Tibial nerve (tissue), 4 donors: ENCODE data around the gene RARRES1. TPM values are rescaled to one million over a fixed set of nuclear protein-coding genes. Genes with fewer than 3 reads are reported as not detected.

ENCODE experiments used
- DNase-seq, 2 donors: peaks; one replicate each; pipeline ENCODE4 v3.0.0-alpha.2; 2019; ENCODE audit warnings: low spot score in 2 of 2
- H3K27ac ChIP-seq, 4 donors: fragments of 200-600 bp; sonication (generic) in 3 of 4; one replicate each; pipeline ENCODE4 v1.5.1; 2017 to 2019; ENCODE audit warnings: mild to moderate bottlenecking in 1 of 4
- H3K27me3 ChIP-seq, 2 donors: fragments of 200-600 bp; sonication (generic) in 1 of 2; one replicate each; pipeline versions ENCODE4 v1.5.1 to v1.6.0; 2017 to 2019
- H3K36me3 ChIP-seq, 3 donors: fragments of 200-600 bp; sonication (generic); one replicate each; pipeline ENCODE4 v1.5.1; 2018 to 2019
- H3K4me1 ChIP-seq, 4 donors: fragments of 200-600 bp; sonication (generic) in 3 of 4; one replicate each; pipeline ENCODE4 v1.5.1; 2017 to 2019
- H3K4me3 ChIP-seq, 4 donors: fragments of 200-600 bp; sonication (generic) in 3 of 4; one replicate each; pipeline ENCODE4 v1.5.1; 2017 to 2019; ENCODE audit warnings: mild to moderate bottlenecking in 1 of 4, moderate library complexity in 1 of 4
- H3K9me3 ChIP-seq, 4 donors: fragments of 200-600 bp; sonication (generic) in 3 of 4; one replicate each; pipeline ENCODE4 v1.5.1; 2017 to 2019
- EP300 ChIP-seq, 2 donors: sonication (generic); formaldehyde crosslinking; IDR thresholded peaks; one replicate each; pipeline ENCODE4 v1.6.1; 2017; ENCODE audit warnings: antibody characterized with exemption in 2 of 2, mild to moderate bottlenecking in 1 of 2
- POLR2A ChIP-seq, 2 donors: fragments of 450-650 bp; IDR thresholded peaks; one replicate each; pipeline ENCODE4 v1.6.1; 2017; ENCODE audit warnings: antibody characterized with exemption in 2 of 2, mild to moderate bottlenecking in 2 of 2, moderate library complexity in 2 of 2
- WGBS, 2 donors: methylation state at CpG; one replicate each; pipeline ENCODE4 v1.1.5; 2018; 5-methylcytosine and 5-hydroxymethylcytosine counted together
- total RNA-seq, 4 donors: library from RNA; depleted of rRNA; stranded (reverse); fragments of >200 nt; gene quantifications; one replicate each; pipeline ENCODE4 v1.1.0, GENCODE V29; 2016
- TF ChIP-seq, protein P1 (sequence below), 5 experiments: fragments of 200-600 bp in 3 of 5; fragments of 450-650 bp in 2 of 5; sonication (generic) in 3 of 5; IDR thresholded peaks; one replicate each; pipeline ENCODE4 v1.5.1; 2016 to 2019; ENCODE audit warnings: antibody characterized with exemption in 5 of 5, mild to moderate bottlenecking in 3 of 5, moderate library complexity in 2 of 5

Gene RARRES1
- total RNA-seq, 4 donors from 2014 or later = 17.0 to 1,032 (median 80.4) TPM

DNA sequence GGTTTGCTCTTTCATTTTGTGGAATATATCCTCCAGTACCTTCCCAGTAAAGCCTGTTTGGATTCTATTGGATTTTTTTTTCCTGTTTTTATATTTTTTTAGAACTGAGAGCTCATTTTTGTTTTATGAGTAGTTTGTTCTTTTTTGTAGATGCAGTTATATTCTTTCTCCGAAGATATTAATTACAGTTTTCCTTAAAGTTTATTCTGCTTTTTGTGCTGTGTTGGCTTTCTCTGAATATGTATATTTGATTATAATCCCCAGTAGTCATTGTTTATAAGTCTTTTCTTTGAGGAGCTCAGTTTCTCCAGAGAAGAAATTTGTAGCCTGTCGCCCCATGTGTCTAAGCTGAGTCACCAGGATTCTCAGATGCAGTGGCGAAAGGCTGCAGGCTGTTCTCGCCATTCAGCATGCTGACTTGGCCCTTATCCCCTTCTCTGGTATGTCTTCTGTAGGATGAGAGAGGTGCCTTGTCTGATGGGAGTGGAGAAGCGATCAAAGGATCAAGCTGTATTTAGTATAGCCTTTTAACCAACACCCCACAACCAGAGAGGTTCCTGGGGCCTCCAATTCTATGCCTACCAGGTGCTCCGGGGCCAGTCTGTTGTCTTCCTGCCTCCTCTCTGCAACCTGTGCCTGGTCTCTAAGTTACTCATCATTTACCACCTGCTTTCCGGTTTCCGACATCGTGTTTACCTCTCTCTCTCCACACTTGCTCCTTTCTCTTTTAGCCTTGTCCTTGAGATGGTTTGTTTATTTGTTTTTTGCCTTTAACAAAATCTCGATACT is 37.9 kb upstream of the RARRES1 start:
- Histone ChIP-seq H3K9me3 (no peaks in the 10 kb centered on the region), H3K27ac (peak overlapping the region in 3 of 4 donors; percentile 32 to 83 (median 76)), H3K27me3 (no peaks in the 10 kb centered on the region), H3K36me3 (no peaks in the 10 kb centered on the region), H3K4me1 (peaks cover 5 to 85% (median 25%) of the 10 kb centered on the region in 4 donors), H3K4me3 (no peak overlapping the region)
- no peak for DNase-seq
- TF ChIP-seq EP300 (IDR thresholded peaks at IDR 0.05) (no peak), POLR2A (IDR thresholded peaks at IDR 0.05) (no peak)
- TF ChIP-seq, protein P1, sequence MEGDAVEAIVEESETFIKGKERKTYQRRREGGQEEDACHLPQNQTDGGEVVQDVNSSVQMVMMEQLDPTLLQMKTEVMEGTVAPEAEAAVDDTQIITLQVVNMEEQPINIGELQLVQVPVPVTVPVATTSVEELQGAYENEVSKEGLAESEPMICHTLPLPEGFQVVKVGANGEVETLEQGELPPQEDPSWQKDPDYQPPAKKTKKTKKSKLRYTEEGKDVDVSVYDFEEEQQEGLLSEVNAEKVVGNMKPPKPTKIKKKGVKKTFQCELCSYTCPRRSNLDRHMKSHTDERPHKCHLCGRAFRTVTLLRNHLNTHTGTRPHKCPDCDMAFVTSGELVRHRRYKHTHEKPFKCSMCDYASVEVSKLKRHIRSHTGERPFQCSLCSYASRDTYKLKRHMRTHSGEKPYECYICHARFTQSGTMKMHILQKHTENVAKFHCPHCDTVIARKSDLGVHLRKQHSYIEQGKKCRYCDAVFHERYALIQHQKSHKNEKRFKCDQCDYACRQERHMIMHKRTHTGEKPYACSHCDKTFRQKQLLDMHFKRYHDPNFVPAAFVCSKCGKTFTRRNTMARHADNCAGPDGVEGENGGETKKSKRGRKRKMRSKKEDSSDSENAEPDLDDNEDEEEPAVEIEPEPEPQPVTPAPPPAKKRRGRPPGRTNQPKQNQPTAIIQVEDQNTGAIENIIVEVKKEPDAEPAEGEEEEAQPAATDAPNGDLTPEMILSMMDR (IDR thresholded peaks at IDR 0.05) = no peak
- 88% methylated on average over 10 of the region's 10 CpGs for WGBS, 2 donors

DNA sequence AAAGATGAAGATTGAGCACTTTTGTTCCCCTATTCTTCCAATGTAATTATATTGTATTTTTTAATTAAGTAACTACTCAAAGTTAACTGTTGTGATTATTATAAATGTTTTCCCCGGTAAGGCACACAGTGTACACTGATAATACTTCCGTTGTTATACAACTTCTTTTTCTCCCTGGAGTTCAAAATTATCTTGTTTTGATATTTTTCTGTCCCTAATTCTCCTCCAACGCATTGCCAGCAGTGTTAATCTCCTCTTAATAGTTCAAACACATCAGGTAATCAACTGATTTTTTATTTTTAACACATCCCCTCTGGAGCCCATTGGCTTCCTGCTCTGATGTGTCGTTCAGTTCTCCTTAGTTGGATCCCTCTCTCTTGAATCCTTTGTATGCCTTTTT is 37.3 kb upstream of the RARRES1 start:
- peaks cover 5 to 84% (median 23%) of the 10 kb centered on the region in 4 donors for H3K4me1 ChIP-seq
- 44 to 48% methylated on average over 4 of the region's 4 CpGs for WGBS, 2 donors
- H3K27ac ChIP-seq = peak overlapping the region in 3 of 4 donors; percentile 32 to 83 (median 76)
- TF ChIP-seq POLR2A (IDR thresholded peaks at IDR 0.05) (no peak), EP300 (IDR thresholded peaks at IDR 0.05) (no peak)
- TF ChIP-seq, protein P1 (IDR thresholded peaks at IDR 0.05) = no peak
- DNase-seq = no peak
- H3K27me3 ChIP-seq = no peaks in the 10 kb centered on the region
- H3K36me3 ChIP-seq = no peaks in the 10 kb centered on the region
- H3K9me3 ChIP-seq = no peaks in the 10 kb centered on the region
- no peak overlapping the region for H3K4me3 ChIP-seq

GRCh38 chr3:158768881-158769543 is 36.8 kb upstream of the RARRES1 start:
- Histone ChIP-seq H3K27ac (peak overlapping the region; percentile 32 to 83 (median 68)), H3K4me1 (peaks cover 5 to 83% (median 23%) of the 10 kb centered on the region in 4 donors)

DNA sequence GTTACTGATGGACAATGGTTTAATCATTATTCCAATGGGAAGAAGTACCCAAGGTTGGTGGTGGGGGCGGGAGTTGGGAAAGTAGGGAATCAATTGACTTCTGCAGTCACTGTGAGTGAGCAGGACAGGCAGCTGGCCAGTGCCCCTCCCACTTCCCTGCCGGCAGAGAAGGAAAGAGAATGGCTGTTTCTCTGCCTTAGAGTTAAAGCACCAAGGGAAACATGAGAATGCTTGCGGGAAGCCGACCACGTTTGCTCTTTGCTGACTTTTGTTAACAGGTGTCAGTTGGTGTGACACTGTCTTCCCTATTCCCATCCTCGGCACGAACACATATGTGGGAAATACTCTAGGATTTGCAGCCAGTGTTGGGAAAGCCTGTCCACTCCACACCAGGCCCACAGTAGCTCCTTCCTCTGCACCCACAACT is 36.1 kb upstream of the RARRES1 start:
- H3K36me3 ChIP-seq = no peaks in the 10 kb centered on the region
- H3K27me3 ChIP-seq = no peaks in the 10 kb centered on the region
- H3K4me1 ChIP-seq = peaks cover 5 to 82% (median 26%) of the 10 kb centered on the region in 4 donors
- WGBS, 2 donors = 7 to 9% methylated on average over 7 of the region's 7 CpGs
- H3K4me3 ChIP-seq = peak overlapping the region in 1 of 4 donors; percentile 13
- H3K9me3 ChIP-seq = no peaks in the 10 kb centered on the region
- peak overlapping the region in 3 of 4 donors; percentile 59 to 83 (median 71) for H3K27ac ChIP-seq
- peak; percentile 41 to 68 for DNase-seq
- no peak for TF ChIP-seq EP300 (IDR thresholded peaks at IDR 0.05)
- no peak for TF ChIP-seq POLR2A (IDR thresholded peaks at IDR 0.05)

More at GRCh38 chr3:158768881-158769543, 36.8 kb upstream of the RARRES1 start:
- DNase-seq = peak in 1 of 2 donors; percentile 68
- Histone ChIP-seq H3K4me3 (peak overlapping the region in 1 of 4 donors; percentile 13), H3K36me3 (no peaks in the 10 kb centered on the region), H3K27me3 (no peaks in the 10 kb centered on the region), H3K9me3 (no peaks in the 10 kb centered on the region)
- TF ChIP-seq EP300 (IDR thresholded peaks at IDR 0.05) (peak in 1 of 2 donors; percentile 95), POLR2A (IDR thresholded peaks at IDR 0.05) (no peak)
- TF ChIP-seq, protein P1 (IDR thresholded peaks at IDR 0.05) = no peak
- WGBS, 2 donors = 18 to 25% methylated on average over 8 of the region's 8 CpGs

DNA sequence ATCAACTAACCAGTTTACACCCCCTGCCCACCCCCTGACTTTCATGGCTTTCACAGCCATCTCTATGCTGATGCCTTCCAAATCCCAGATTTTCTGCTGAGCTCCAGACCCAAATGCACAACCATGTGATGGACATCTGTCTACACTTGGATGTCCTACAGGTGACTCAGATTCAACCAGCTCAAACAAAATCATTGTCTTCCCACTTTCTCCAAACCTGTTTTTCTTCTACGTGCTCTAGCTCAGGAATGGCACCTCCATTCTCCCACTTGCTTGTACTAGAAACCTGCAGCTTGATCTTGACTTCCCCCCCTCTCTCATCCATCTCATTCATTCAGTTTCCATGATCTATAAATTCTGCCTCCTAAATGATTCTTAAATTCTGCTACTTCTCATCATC is 34.1 kb upstream of the RARRES1 start:
- Histone ChIP-seq H3K4me1 (peaks cover 5 to 76% (median 28%) of the 10 kb centered on the region in 4 donors), H3K4me3 (no peak overlapping the region), H3K36me3 (no peaks in the 10 kb centered on the region), H3K9me3 (no peaks in the 10 kb centered on the region), H3K27ac (no peak overlapping the region), H3K27me3 (no peaks in the 10 kb centered on the region)
- 92 to 97% methylated on average over 1 of the region's 1 CpG for WGBS, 2 donors
- no peak for DNase-seq
- TF ChIP-seq POLR2A (IDR thresholded peaks at IDR 0.05) = no peak
- TF ChIP-seq EP300 (IDR thresholded peaks at IDR 0.05) = no peak
- TF ChIP-seq, protein P1 (IDR thresholded peaks at IDR 0.05) = no peak
